HG03103 (cell line): ENCODE data around the gene ATG2A.

ENCODE experiments used
- ATAC-seq: cut with Tn5 transposase; IDR thresholded peaks from one replicate; pipeline ENCODE4 v1.9.1; 2021; ENCODE audit warnings: low read depth; ENCODE audit not compliant: unreplicated experiment

Gene ATG2A

GRCh38 chr11:64925536-64926436, 8.8 kb upstream of the ATG2A start:
- no peak for ATAC-seq

- ATAC-seq = no peak
Measured at GRCh38 chr11:64924910-64925284, 7.9 kb upstream of the ATG2A start.

- ATAC-seq = peak; percentile 62
Measured at GRCh38 chr11:64923944-64924909, 7.2 kb upstream of the ATG2A start, which contains the start of gene PPP2R5B. PPP2R5B (plus strand) TSS chr11:64924689; CDS start chr11:64925735, 1,046 bp downstream.

DNA sequence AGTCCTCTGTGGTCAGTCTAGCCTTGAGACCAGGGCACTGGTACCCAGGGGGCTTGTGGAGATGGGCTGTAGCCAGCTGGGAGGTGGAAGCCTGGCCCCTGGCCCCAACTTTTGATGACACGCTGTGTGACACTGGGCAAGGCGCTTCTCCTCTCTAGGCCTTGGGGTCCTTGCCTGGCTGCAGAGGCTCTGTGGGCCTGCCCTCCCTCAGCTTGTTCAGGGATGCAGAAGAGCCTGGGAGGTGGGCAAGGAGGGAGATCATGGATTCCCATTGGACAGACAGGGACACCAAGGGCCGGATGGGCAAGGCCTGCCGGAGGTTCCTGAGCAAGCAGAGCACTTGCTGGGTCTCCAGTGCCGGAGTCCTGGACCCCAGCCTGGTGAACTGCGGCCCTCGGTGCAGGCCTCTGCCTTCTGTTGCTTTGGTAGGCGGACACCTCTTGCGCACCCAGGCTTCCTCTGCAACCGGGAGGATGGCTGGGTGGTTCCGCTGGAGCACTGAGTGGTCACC, 6.2 kb upstream of the ATG2A start:
- no peak for ATAC-seq

DNA sequence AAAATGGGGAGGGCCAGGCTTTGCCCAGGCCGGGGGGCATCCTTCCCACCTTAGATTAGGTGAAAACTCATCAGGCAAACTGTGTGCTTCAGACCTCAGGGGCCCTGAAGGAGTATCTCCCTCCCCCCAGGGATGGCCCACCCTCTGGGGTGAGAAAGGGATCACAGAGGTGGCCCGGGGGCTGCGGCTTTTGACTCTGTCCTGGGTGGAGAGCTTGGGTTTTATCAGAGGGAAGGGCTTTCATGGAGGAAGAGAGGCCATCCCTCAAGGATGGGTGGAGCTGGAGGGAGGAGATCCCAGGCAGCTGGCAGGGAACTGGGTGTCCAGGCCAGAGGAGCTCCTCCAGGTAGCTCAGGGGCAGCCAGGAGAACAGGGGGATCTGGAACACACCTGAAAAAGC, 4.4 kb upstream of the ATG2A start:
- no peak for ATAC-seq

DNA sequence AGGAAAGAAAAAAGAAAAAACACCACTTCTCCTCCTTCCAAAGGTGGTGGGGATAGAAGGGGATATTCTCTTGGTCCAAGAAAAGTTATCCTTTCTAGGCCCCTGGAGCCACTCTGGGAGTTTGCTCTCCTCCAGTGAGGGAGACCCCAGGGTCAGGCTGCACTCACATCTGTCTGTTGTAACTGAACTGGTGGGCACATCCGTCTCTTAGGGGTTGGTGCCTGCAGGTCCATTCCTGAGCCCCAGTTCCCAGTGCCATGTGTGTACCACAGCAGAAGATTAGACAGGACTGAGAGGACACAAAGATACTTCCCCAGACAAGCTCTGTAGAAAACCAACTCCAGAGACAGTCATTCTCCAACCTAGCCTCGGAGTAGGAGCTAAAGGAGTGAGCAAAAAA, 3.1 kb upstream of the ATG2A start:
- no peak for ATAC-seq

- ATAC-seq = no peak
Measured at GRCh38 chr11:64919627-64920026, 2.6 kb upstream of the ATG2A start.

- ATAC-seq = no peak
Measured at GRCh38 chr11:64918017-64918416, 1.0 kb upstream of the ATG2A start.

GRCh38 chr11:64917663-64917995, 620 bp upstream of the ATG2A start:
- ATAC-seq = no peak

- no peak for ATAC-seq
Measured at GRCh38 chr11:64916040-64916774, 802 bp downstream of the ATG2A start.

DNA sequence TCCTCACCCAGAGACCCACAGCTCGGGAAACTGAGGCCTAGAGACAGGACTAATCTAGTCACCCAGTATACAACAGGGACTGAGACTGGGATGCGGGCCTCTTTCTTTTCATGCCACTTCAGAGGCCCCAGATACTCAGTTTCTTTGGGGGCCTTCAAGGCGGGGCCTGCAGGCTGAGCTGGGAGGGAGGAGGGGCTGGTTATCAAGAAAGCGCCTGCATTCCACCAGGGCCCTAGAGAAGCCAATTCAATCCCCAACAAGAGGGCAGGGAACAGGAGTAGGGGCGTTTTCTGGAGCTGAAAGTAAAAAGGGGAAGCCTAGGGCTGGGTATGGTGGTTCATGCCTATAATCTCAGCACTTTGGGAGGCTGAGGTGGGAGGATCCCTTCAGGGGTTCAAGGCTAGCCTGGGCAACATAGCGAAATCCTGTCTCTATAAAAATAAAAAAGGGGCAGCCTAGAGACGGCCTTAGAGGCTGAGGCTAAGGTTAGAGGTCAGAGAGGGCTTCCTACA, 1.6 kb downstream of the ATG2A start:
- ATAC-seq = no peak

GRCh38 chr11:64914123-64914522, 2.9 kb downstream of the ATG2A start:
- no peak for ATAC-seq

DNA sequence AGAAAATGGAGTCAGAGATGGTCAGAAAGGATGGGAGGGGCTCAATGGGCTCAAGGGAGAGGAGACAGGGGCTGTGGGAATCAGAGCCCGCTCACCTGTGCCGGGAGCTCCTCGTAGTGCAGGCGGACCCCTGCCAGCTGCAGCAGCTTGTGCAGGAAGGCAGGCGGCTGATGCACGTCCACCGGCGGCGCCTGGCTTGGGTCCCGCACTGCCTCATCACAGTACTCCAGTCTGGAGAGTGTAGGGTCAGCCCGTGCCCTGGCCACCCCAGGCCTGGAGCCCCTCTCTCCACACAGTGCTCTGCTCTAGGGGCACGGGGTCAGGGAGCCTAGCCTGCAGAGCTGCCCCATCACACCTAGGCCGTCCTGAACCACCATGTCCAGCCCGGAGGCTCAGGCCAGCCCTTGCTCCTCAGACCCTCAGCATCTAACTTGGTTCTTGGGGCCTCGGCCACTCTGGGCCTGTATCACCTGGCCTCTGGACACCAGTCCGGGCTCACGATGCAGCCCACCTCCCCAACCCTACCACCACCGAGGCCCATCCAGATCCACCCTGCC, 3.8 kb downstream of the ATG2A start:
- ATAC-seq = no peak

- no peak for ATAC-seq
Measured at GRCh38 chr11:64911689-64912088, 5.3 kb downstream of the ATG2A start.

DNA sequence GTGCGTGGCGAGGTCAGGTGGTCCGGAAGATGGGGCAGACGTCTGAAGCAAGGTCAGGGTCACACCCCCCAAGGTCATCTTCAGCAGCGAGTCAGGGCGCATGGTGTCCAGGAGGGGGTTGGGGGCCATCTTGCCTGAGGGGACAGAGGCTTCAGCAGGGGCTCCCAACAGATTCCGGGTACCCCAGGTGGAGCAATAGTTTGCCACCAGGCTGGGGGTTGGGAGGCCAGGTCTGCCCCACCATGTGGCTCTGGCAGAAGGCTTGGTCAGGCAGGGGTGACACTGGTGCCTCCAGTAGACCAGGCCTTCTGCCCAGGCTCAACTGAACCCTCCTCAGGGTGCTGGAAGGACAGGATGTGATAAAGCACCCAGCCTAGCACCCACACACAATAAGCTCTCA, 5.9 kb downstream of the ATG2A start:
- ATAC-seq = no peak

DNA sequence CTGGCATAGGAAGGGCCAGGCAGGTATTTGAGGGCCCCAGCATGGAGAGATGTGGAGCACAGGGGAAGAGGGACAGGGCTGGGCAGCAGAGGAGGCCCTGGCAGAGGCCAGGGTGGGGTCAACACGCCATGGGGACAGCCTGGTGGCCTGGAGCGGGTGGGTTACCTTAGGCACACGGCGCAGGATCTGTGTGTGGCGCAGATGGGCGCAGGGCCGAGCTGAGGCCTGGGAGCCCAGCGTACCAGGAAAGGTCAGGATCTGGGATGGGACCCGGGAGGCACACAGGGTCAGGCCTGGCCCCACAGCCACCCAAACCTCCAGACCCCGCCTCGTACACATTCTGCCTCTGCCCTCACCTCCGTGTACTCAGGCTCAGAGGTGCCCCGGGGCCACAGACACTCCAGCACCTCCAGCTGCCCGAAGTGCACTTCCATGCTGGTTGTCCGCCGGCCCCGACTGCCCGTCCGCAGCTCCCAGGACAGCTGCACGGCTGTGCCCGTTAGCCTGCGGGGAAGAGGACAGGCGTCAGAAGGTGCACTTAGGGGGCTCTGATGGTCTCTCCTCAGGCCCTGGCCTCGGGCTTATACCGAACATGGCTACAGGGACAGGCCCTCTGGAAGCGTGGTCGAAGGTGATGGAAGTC, 6.4 kb downstream of the ATG2A start:
- ATAC-seq = no peak

DNA sequence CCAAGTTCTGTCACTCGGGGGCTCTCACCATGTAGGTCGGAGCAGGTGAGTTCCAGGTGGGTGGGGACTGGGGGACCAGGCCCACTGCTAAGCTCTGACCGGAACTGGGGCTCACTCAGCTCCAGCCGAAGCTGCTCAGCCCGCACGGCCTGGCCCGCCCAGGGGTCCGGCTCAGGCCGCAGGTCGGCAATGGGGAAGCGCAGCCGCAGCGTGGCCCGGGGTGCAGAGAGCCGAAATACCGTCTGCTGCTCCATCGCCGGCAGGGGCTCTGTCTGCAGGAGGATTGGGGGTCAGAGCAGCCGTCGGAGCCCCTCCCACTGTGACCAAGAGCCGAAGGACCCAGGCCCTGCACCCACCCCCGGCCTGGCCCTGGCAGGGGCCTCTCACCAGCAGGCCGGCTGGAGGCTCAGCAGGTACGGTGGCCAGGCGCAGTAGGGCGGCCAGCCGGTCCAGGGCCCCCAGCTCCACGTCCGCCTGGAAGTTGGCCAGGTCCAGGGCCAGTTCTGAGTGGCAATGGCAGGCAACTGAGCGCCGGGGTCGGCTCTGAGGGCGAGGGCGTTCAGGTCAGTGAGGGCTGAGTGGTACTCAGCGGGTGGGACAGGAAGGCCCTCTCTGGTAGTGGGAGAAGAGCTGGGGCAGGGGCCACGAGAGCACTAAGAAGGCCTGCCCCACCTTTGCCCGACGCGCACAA, 7.2 kb downstream of the ATG2A start:
- no peak for ATAC-seq

GRCh38 chr11:64908766-64909165, 8.2 kb downstream of the ATG2A start:
- ATAC-seq = no peak

DNA sequence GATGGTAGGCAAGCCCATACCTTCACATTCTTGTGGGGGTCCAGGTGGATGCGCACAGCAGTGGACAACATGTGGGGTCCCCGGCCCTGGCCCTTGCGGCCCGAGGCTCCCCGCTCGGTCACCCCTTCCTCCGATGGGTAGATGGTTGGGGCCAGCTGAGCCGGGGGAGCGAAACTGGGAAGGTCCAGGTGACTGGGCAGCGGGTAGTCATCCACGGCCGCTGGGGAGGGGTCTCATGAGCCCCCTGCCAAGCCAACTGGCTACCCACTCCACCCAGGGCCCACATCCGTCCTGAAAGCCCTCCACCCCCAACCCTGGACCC, 10.7 kb downstream of the ATG2A start:
- no peak for ATAC-seq
